Neural cell (in vitro differentiated cells): ENCODE measurements around the gene COL23A1. TPM values are rescaled to one million over a fixed set of nuclear protein-coding genes. Genes with fewer than 3 reads are reported as not detected.

Experiments
- H2AFZ ChIP-seq: fragments of 200-600, 300-800 bp; sonication (generic), shearing (Covaris generic); 2 replicates; pipeline ENCODE4 v1.6.0; 2014; ENCODE audit warnings: low read depth, mild to moderate bottlenecking, antibody characterized with exemption, low read length, moderate library complexity
- H3F3A ChIP-seq: fragments of 200-600 bp; shearing (Covaris generic); 2 replicates; pipeline ENCODE4 v1.6.1; 2016; ENCODE audit warnings: mild to moderate bottlenecking, moderate library complexity, mixed read lengths, antibody characterized with exemption, low read length; ENCODE audit not compliant: insufficient read depth, poor library complexity, severe bottlenecking
- H3K27ac ChIP-seq: fragments of 200-600, 300-800 bp; sonication (generic), shearing (Covaris generic); 2 replicates; pipeline ENCODE4 v1.5.1; 2014; ENCODE audit warnings: mild to moderate bottlenecking, low read length, moderate library complexity
- H3K27me3 ChIP-seq: fragments of 300-800, 200-600 bp; sonication (generic), shearing (Covaris generic); 2 replicates; pipeline ENCODE4 v1.6.0; 2014; ENCODE audit warnings: mild to moderate bottlenecking, low read depth, low read length, moderate library complexity; ENCODE audit not compliant: insufficient read depth
- H3K36me3 ChIP-seq: fragments of 300-800, 200-600 bp; sonication (generic), shearing (Covaris generic); 2 replicates; pipeline ENCODE4 v1.5.1; 2014; ENCODE audit warnings: mild to moderate bottlenecking, antibody characterized with exemption, low read length, moderate library complexity; ENCODE audit not compliant: insufficient read depth
- H3K4me2 ChIP-seq: fragments of 300-800, 200-600 bp; sonication (generic), shearing (Covaris generic); 2 replicates; pipeline ENCODE4 v1.6.0; 2014; ENCODE audit warnings: mild to moderate bottlenecking, low read length
- H3K4me3 ChIP-seq: fragments of 300-800, 200-600 bp; sonication (generic), shearing (Covaris generic); 2 replicates; pipeline ENCODE4 v1.5.1; 2014; ENCODE audit warnings: mild to moderate bottlenecking, low read length, moderate library complexity
- H3K79me2 ChIP-seq: fragments of 200-600 bp; shearing (Covaris generic); replicated peaks from 2 replicates; pipeline ENCODE4 v1.6.0; 2014; ENCODE audit warnings: mild to moderate bottlenecking, low read length, moderate library complexity; ENCODE audit not compliant: insufficient read depth
- H3K9ac ChIP-seq: fragments of 300-800, 200-600 bp; sonication (generic), shearing (Covaris generic); 2 replicates; pipeline ENCODE4 v1.6.1; 2016; ENCODE audit warnings: mild to moderate bottlenecking, low read length, mixed read lengths
- H3K9me2 ChIP-seq: fragments of 200-600 bp; shearing (Covaris generic); 2 replicates; pipeline ENCODE4 v1.6.1; 2016; ENCODE audit warnings: mild to moderate bottlenecking, low read length, mixed read lengths; ENCODE audit not compliant: insufficient read depth
- H3K9me3 ChIP-seq: fragments of 200-600, 300-800 bp; sonication (generic), shearing (Covaris generic); 2 replicates; pipeline ENCODE4 v1.6.1; 2016; ENCODE audit warnings: mild to moderate bottlenecking, mixed run types, low read length, moderate library complexity, mixed read lengths
- H4K20me1 ChIP-seq: fragments of 200-600 bp; shearing (Covaris generic); 2 replicates; pipeline ENCODE4 v1.6.1; 2016; ENCODE audit warnings: mild to moderate bottlenecking, mixed run types; ENCODE audit not compliant: insufficient read depth
- CTCF ChIP-seq: fragments of 450-650 bp; IDR thresholded peaks from 2 replicates; pipeline ENCODE4 v1.5.1; 2014; ENCODE audit warnings: antibody characterized with exemption, mild to moderate bottlenecking, moderate library complexity; ENCODE audit not compliant: poor library complexity, severe bottlenecking
- EP300 ChIP-seq: fragments of 450-650 bp; conservative IDR thresholded peaks from 2 replicates; pipeline ENCODE4 v1.6.1; 2014; ENCODE audit warnings: antibody characterized with exemption, mild to moderate bottlenecking, moderate library complexity; ENCODE audit not compliant: poor library complexity, severe bottlenecking
- EZH2 ChIP-seq: fragments of 200-600, 300-800 bp; shearing (Covaris generic), sonication (generic); IDR thresholded peaks from 2 replicates; pipeline ENCODE4 v1.6.1; 2014; ENCODE audit warnings: antibody characterized with exemption, low read length, borderline replicate concordance, mild to moderate bottlenecking; ENCODE audit not compliant: insufficient read depth, poor library complexity, severe bottlenecking
- MXI1 ChIP-seq: fragments of 450-650 bp; conservative IDR thresholded peaks from 2 replicates; pipeline ENCODE4 v1.6.1; 2014; ENCODE audit warnings: antibody characterized with exemption, mild to moderate bottlenecking; ENCODE audit not compliant: poor library complexity, severe bottlenecking
- POLR2AphosphoS5 ChIP-seq: IDR thresholded peaks from 2 replicates; pipeline ENCODE4 v1.6.1; 2012
- RAD21 ChIP-seq: fragments of 450-650 bp; conservative IDR thresholded peaks from 2 replicates; pipeline ENCODE4 v1.6.1; 2014; ENCODE audit warnings: antibody characterized with exemption, mild to moderate bottlenecking, moderate library complexity
- REST ChIP-seq: IDR thresholded peaks from 2 replicates; pipeline ENCODE4 v1.6.1; 2012; ENCODE audit warnings: borderline replicate concordance
- SMC3 ChIP-seq: fragments of 450-650 bp; conservative IDR thresholded peaks from 2 replicates; pipeline ENCODE4 v1.6.1; 2014; ENCODE audit warnings: antibody characterized with exemption, mild to moderate bottlenecking, moderate library complexity; ENCODE audit not compliant: poor library complexity
- TAF1 ChIP-seq: IDR thresholded peaks from 2 replicates; pipeline ENCODE4 v1.6.1; 2012; ENCODE audit warnings: low read depth
- polyA plus RNA-seq: library from polyadenylated mRNA; depleted of rRNA; stranded (reverse); fragments of >200 nt; gene quantifications from 2 replicates; pipeline ENCODE4 v1.2.3, GENCODE V29; 2014

The COL23A1 gene
- polyA plus RNA-seq, 1 donor from 2014 or later: not detected

GRCh38 chr5:178292826-178293205 lies 297.4 kb downstream of the COL23A1 start:
- H3F3A ChIP-seq: no peaks in the 10 kb centered on the region

More at GRCh38 chr5:178292826-178293205, 297.4 kb downstream of the COL23A1 start:
- H3K9ac ChIP-seq: no peak overlapping the region
- H3K9me2 ChIP-seq: no peaks in the 10 kb centered on the region
- no peaks in the 10 kb centered on the region for H3K9me3 ChIP-seq
- H3K4me3 ChIP-seq: no peak overlapping the region
- H3K27me3 ChIP-seq: no peaks in the 10 kb centered on the region
- H4K20me1 ChIP-seq: no peaks in the 10 kb centered on the region
- H3K27ac ChIP-seq: no peak overlapping the region
- H3K79me2 ChIP-seq: no peaks in the 10 kb centered on the region
- TF ChIP-seq CTCF (no peak), SMC3 (no peak), RAD21 (no peak), REST (no peak), EZH2 (no peak), POLR2AphosphoS5 (no peak), TAF1 (no peak), MXI1 (no peak), EP300 (no peak)
- no peaks in the 10 kb centered on the region for H3K36me3 ChIP-seq
- H3K4me2 ChIP-seq: no peak overlapping the region
- no peak overlapping the region for H2AFZ ChIP-seq
